ENCODE data around the gene ERFL. TPM values are rescaled to one million over a fixed set of nuclear protein-coding genes. Genes with fewer than 3 reads are reported as not detected.

The ERFL gene
- total and polyA plus RNA-seq, 2 donors (not counting 1 experiment from before 2014, with no cell fraction given), result 2.3 to 5.5 TPM

GRCh38 chr19:41974652-41975051 lies 46.4 kb upstream of the ERFL start:
- intact Hi-C loops (cut with micrococcal nuclease), result no loop called here
- no peak overlapping the region for H3K27ac Mint-ChIP-seq
- Histone ChIP-seq H4K20me1 (ENCODE audit: control insufficient read depth, insufficient read depth, low read length, poor library complexity, severe bottlenecking) (no peaks in the 10 kb centered on the region), H3K9ac (ENCODE audit: low read length) (no peak overlapping the region), H3K9me3 (ENCODE audit: control extremely low read depth in 1 of 3, control insufficient read depth in 2 of 3, insufficient read depth in 1 of 3, low read length in 2 of 3) (no peaks in the 10 kb centered on the region), H3K27ac (ENCODE audit: low read length in 2 of 2) (no peak overlapping the region), H3K4me1 (ENCODE audit: control insufficient read depth in 2 of 2, insufficient read depth in 2 of 2, low read length in 2 of 2) (no peaks in the 10 kb centered on the region), H3K79me2 (ENCODE audit: control insufficient read depth, insufficient read depth, low read length) (no peaks in the 10 kb centered on the region), H3K36me3 (replicated peaks in 1 of 2; ENCODE audit: control extremely low read depth in 1 of 2, control insufficient read depth in 1 of 2, extremely low read depth in 1 of 2, insufficient read depth in 2 of 2, low read length in 1 of 2) (no peaks in the 10 kb centered on the region), H3K4me3 (ENCODE audit: control extremely low read depth in 1 of 5, extremely low read depth in 1 of 5, insufficient read depth in 1 of 5, low read depth in 2 of 5, low read length in 4 of 5) (no peak overlapping the region), H2AFZ (ENCODE audit: insufficient read depth, low read depth, low read length, poor library complexity, severe bottlenecking) (no peak overlapping the region), H3K4me2 (replicated peaks; ENCODE audit: low read depth, low read length, poor library complexity, severe bottlenecking) (no peak overlapping the region), H3K27me3 (replicated peaks in 1 of 4; ENCODE audit: control extremely low read depth in 1 of 4, control insufficient read depth in 3 of 4, insufficient read depth in 4 of 4, low read length in 3 of 4) (no peaks in the 10 kb centered on the region)
- H3K27me3 Mint-ChIP-seq, result no peaks in the 10 kb centered on the region
- ATAC-seq (ENCODE audit: low read depth) (no peak), DNase-seq (no peak)
- WGBS (ENCODE audit: insufficient coverage), result 90% methylated on average over 4 of the region's 8 CpGs
- no peak overlapping the region for H3K4me3 Mint-ChIP-seq
- TF ChIP-seq CTCF (IDR thresholded peaks at IDR 0.05) (no peak), EZH2 (IDR thresholded peaks at IDR 0.05; ENCODE audit: borderline replicate concordance, insufficient read depth, low read depth, low read length, poor library complexity, severe bottlenecking) (no peak)
- CTCF ChIA-PET, result no interaction called here
- H3K9me3 Mint-ChIP-seq (ENCODE audit: insufficient read depth), result no peaks in the 10 kb centered on the region
- H3K4me1 Mint-ChIP-seq, result no peaks in the 10 kb centered on the region
- POLR2A ChIA-PET, result no interaction called here

GRCh38 chr19:41971363-41971762 lies 43.1 kb upstream of the ERFL start:
- Mint-ChIP-seq H3K9me3 (ENCODE audit: insufficient read depth) (no peaks in the 10 kb centered on the region), H3K27ac (no peak overlapping the region), H3K4me3 (no peak overlapping the region), H3K27me3 (peaks cover under 1% of the 10 kb centered on the region), H3K4me1 (no peaks in the 10 kb centered on the region)
- intact Hi-C loops (cut with micrococcal nuclease), result no loop called here
- ChIA-PET CTCF (no interaction called here), POLR2A (no interaction called here)
- no peak overlapping the region for H3K4me2 ChIP-seq (replicated peaks; ENCODE audit: low read depth, low read length, poor library complexity, severe bottlenecking)
- no peaks in the 10 kb centered on the region for H3K79me2 ChIP-seq (ENCODE audit: control insufficient read depth, insufficient read depth, low read length)
- no peak overlapping the region for H3K27ac ChIP-seq (ENCODE audit: low read length in 2 of 2)
- 100% methylated on average over 4 of the region's 11 CpGs for WGBS (ENCODE audit: insufficient coverage)
- H3K9me3 ChIP-seq (ENCODE audit: control extremely low read depth in 1 of 3, control insufficient read depth in 2 of 3, insufficient read depth in 1 of 3, low read length in 2 of 3), result no peaks in the 10 kb centered on the region
- H3K4me1 ChIP-seq (ENCODE audit: control insufficient read depth in 2 of 2, insufficient read depth in 2 of 2, low read length in 2 of 2), result no peaks in the 10 kb centered on the region
- no peaks in the 10 kb centered on the region for H3K36me3 ChIP-seq (replicated peaks in 1 of 2; ENCODE audit: control extremely low read depth in 1 of 2, control insufficient read depth in 1 of 2, extremely low read depth in 1 of 2, insufficient read depth in 2 of 2, low read length in 1 of 2)
- no peaks in the 10 kb centered on the region for H3K27me3 ChIP-seq (replicated peaks in 1 of 4; ENCODE audit: control extremely low read depth in 1 of 4, control insufficient read depth in 3 of 4, insufficient read depth in 4 of 4, low read length in 3 of 4)
- no peak overlapping the region for H2AFZ ChIP-seq (ENCODE audit: insufficient read depth, low read depth, low read length, poor library complexity, severe bottlenecking)
- H3K9ac ChIP-seq (ENCODE audit: low read length), result no peak overlapping the region
- DNase-seq (no peak), ATAC-seq (ENCODE audit: low read depth) (no peak)
- H3K4me3 ChIP-seq (ENCODE audit: control extremely low read depth in 1 of 5, extremely low read depth in 1 of 5, insufficient read depth in 1 of 5, low read depth in 2 of 5, low read length in 4 of 5), result no peak overlapping the region
- H4K20me1 ChIP-seq (ENCODE audit: control insufficient read depth, insufficient read depth, low read length, poor library complexity, severe bottlenecking), result no peaks in the 10 kb centered on the region
- TF ChIP-seq CTCF (IDR thresholded peaks at IDR 0.05) (no peak), EZH2 (IDR thresholded peaks at IDR 0.05; ENCODE audit: borderline replicate concordance, insufficient read depth, low read depth, low read length, poor library complexity, severe bottlenecking) (no peak)
